Neutrophil (primary cell): ENCODE data around the gene PDS5A.

Experiments
- H3K27ac ChIP-seq: fragments of 200-600 bp; sonication (generic); 2 replicates; pipeline ENCODE4 v1.5.1; 2016; ENCODE audit warnings: mild to moderate bottlenecking, moderate library complexity
- H3K27me3 ChIP-seq: fragments of 200-600 bp; sonication (generic); 2 replicates; pipeline ENCODE4 v1.6.0; 2016; ENCODE audit warnings: mild to moderate bottlenecking
- H3K36me3 ChIP-seq: fragments of 200-600 bp; sonication (generic); 2 replicates; pipeline ENCODE4 v1.5.1; 2017
- H3K4me1 ChIP-seq, 2 experiments: fragments of 200-600 bp in 1 of 2; sonication (generic) in 1 of 2; 1 replicate in 1 of 2; 2 replicates in 1 of 2; pipeline versions ENCODE4 v1.5.1 to v1.6.1; 2013 to 2016; ENCODE audit warnings: low read depth in 1 of 2, low read length in 1 of 2, mild to moderate bottlenecking in 1 of 2, moderate library complexity in 1 of 2; ENCODE audit not compliant: control insufficient read depth in 1 of 2, insufficient read depth in 1 of 2
- H3K4me3 ChIP-seq, 2 experiments: fragments of 200-600 bp in 1 of 2; sonication (generic) in 1 of 2; 1 replicate in 1 of 2; 2 replicates in 1 of 2; pipeline ENCODE4 v1.5.1; 2013 to 2016; ENCODE audit warnings: low read depth in 1 of 2, low read length in 1 of 2, mild to moderate bottlenecking in 1 of 2, moderate library complexity in 1 of 2
- H3K9me3 ChIP-seq: fragments of 200-600 bp; sonication (generic); 2 replicates; pipeline ENCODE4 v1.5.1; 2016
- CTCF ChIP-seq: fragments of 200-600 bp; sonication (generic); IDR thresholded peaks from 2 replicates; pipeline ENCODE4 v1.5.1; 2016; ENCODE audit warnings: antibody characterized with exemption

The PDS5A gene

GRCh38 chr4:39889226-39889625 is 88.5 kb downstream of the PDS5A start:
- Histone ChIP-seq H3K4me3 (no peak overlapping the region), H3K27me3 (no peaks in the 10 kb centered on the region), H3K36me3 (peaks cover 53% of the 10 kb centered on the region), H3K27ac (no peak overlapping the region), H3K9me3 (no peaks in the 10 kb centered on the region), H3K4me1 (no peaks in the 10 kb centered on the region)
- no peak for TF ChIP-seq CTCF

- no peaks in the 10 kb centered on the region for H3K27me3 ChIP-seq
- H3K4me3 ChIP-seq: no peak overlapping the region
- H3K36me3 ChIP-seq: peaks cover 51% of the 10 kb centered on the region
- no peak overlapping the region for H3K27ac ChIP-seq
- TF ChIP-seq CTCF: no peak
- H3K9me3 ChIP-seq: no peaks in the 10 kb centered on the region
- H3K4me1 ChIP-seq: no peaks in the 10 kb centered on the region
These were observed 89.2 kb downstream of the PDS5A start for GRCh38 chr4:39888541-39888940.

GRCh38 chr4:39883646-39884045 is 94.1 kb downstream of the PDS5A start:
- H3K4me1 ChIP-seq: no peaks in the 10 kb centered on the region
- no peak for TF ChIP-seq CTCF
- no peak overlapping the region for H3K4me3 ChIP-seq
- no peaks in the 10 kb centered on the region for H3K9me3 ChIP-seq
- no peak overlapping the region for H3K27ac ChIP-seq
- H3K27me3 ChIP-seq: no peaks in the 10 kb centered on the region
- H3K36me3 ChIP-seq: peaks cover 47% of the 10 kb centered on the region

- peaks cover 58% of the 10 kb centered on the region for H3K36me3 ChIP-seq
These were observed 95.9 kb downstream of the PDS5A start for GRCh38 chr4:39881789-39882188.

GRCh38 chr4:39877971-39878370 is 99.7 kb downstream of the PDS5A start:
- Histone ChIP-seq H3K36me3 (peaks cover 77% of the 10 kb centered on the region), H3K27me3 (no peaks in the 10 kb centered on the region), H3K9me3 (no peaks in the 10 kb centered on the region), H3K4me1 (no peaks in the 10 kb centered on the region), H3K4me3 (no peak overlapping the region), H3K27ac (no peak overlapping the region)
- no peak for TF ChIP-seq CTCF

More at GRCh38 chr4:39881789-39882188, 95.9 kb downstream of the PDS5A start:
- Histone ChIP-seq H3K4me1 (no peaks in the 10 kb centered on the region), H3K9me3 (no peaks in the 10 kb centered on the region), H3K4me3 (no peak overlapping the region), H3K27me3 (no peaks in the 10 kb centered on the region), H3K27ac (no peak overlapping the region)
- TF ChIP-seq CTCF: no peak

GRCh38 chr4:39873823-39874222 is 103.9 kb downstream of the PDS5A start:
- Histone ChIP-seq H3K4me3 (no peak overlapping the region), H3K27ac (no peak overlapping the region), H3K36me3 (peaks cover 82% of the 10 kb centered on the region), H3K9me3 (no peaks in the 10 kb centered on the region), H3K4me1 (no peaks in the 10 kb centered on the region), H3K27me3 (no peaks in the 10 kb centered on the region)
- no peak for TF ChIP-seq CTCF
